ENCODE measurements around the gene NME3. TPM values are rescaled to one million over a fixed set of nuclear protein-coding genes. Genes with fewer than 3 reads are reported as not detected.

NME3 gene
- total and polyA plus RNA-seq, 2 donors (not counting 3 experiments of a cell fraction or from before 2014, with no cell fraction given) = 38.2 to 74.4 TPM

GRCh38 chr16:1726661-1727502, 44.5 kb downstream of the NME3 start:
- Histone ChIP-seq H3K27me3 (ENCODE audit: control insufficient read depth in 2 of 2, insufficient read depth in 2 of 2, low read length in 2 of 2) (no peaks in the 10 kb centered on the region), H3K79me2 (ENCODE audit: control insufficient read depth, insufficient read depth, low read length) (peaks cover 17% of the 10 kb centered on the region), H4K20me1 (replicated peaks; ENCODE audit: control insufficient read depth, extremely low read depth, insufficient read depth, low read length) (no peaks in the 10 kb centered on the region), H3K9ac (replicated peaks; ENCODE audit: extremely low read depth, insufficient read depth, low read length) (no peak overlapping the region), H3K9me1 (replicated peaks; ENCODE audit: control insufficient read depth, extremely low read depth, insufficient read depth, low read length) (no peaks in the 10 kb centered on the region), H3K36me3 (ENCODE audit: control insufficient read depth in 2 of 2, extremely low read depth in 1 of 2, insufficient read depth in 2 of 2, low read length in 2 of 2) (peaks cover 4 to 31% of the 10 kb centered on the region in 2 experiments), H3K27ac (ENCODE audit: insufficient read depth, low read depth, low read length) (no peak overlapping the region), H3K9me3 (replicated peaks; ENCODE audit: control insufficient read depth, insufficient read depth, low read length) (no peaks in the 10 kb centered on the region), H2AFZ (ENCODE audit: low read depth, low read length) (no peak overlapping the region), H3K4me3 (replicated peaks in 1 of 3; ENCODE audit: insufficient read depth in 1 of 3, low read depth in 1 of 3, low read length in 3 of 3) (no peak overlapping the region), H3K4me2 (ENCODE audit: insufficient read depth, low read length) (no peak overlapping the region), H3K4me1 (ENCODE audit: control insufficient read depth, extremely low read depth, insufficient read depth, low read length) (peaks cover 6% of the 10 kb centered on the region)
- dilution Hi-C loops (cut with MboI; ENCODE audit: extremely low pct_ligation_motif_present, low sequenced_read_pairs) (no loop called here), intact Hi-C loops (cut with micrococcal nuclease) (no loop called here)
- FAIRE-seq (no peak), DNase-seq (ENCODE audit: low read depth, low spot score) (no peak)
- ChIA-PET POLR2A (no interaction called here), CTCF (interaction anchor here (2.3 kb wide), 1 partner anchor 233 kb away, joined by 7 read pairs; no protein-coding TSS in a partner anchor)
- TF ChIP-seq MAX (IDR thresholded peaks at IDR 0.05; ENCODE audit: insufficient read depth, insufficient read length) = peak; percentile 11
- no peak for TF ChIP-seq MYC (IDR thresholded peaks at IDR 0.05; ENCODE audit: low read depth, low read length)
- BruUV-seq (replicated peaks) = no TSS peak

GRCh38 chr16:1724491-1724890, 46.9 kb downstream of the NME3 start:
- Histone ChIP-seq H3K79me2 (ENCODE audit: control insufficient read depth, insufficient read depth, low read length) (peaks cover 22% of the 10 kb centered on the region), H4K20me1 (replicated peaks; ENCODE audit: control insufficient read depth, extremely low read depth, insufficient read depth, low read length) (no peaks in the 10 kb centered on the region), H3K27me3 (ENCODE audit: control insufficient read depth in 2 of 2, insufficient read depth in 2 of 2, low read length in 2 of 2) (no peaks in the 10 kb centered on the region), H3K9me3 (replicated peaks; ENCODE audit: control insufficient read depth, insufficient read depth, low read length) (no peaks in the 10 kb centered on the region), H2AFZ (ENCODE audit: low read depth, low read length) (no peak overlapping the region), H3K9me1 (replicated peaks; ENCODE audit: control insufficient read depth, extremely low read depth, insufficient read depth, low read length) (no peaks in the 10 kb centered on the region), H3K4me3 (replicated peaks in 1 of 3; ENCODE audit: insufficient read depth in 1 of 3, low read depth in 1 of 3, low read length in 3 of 3) (no peak overlapping the region), H3K4me2 (ENCODE audit: insufficient read depth, low read length) (no peak overlapping the region), H3K36me3 (ENCODE audit: control insufficient read depth in 2 of 2, extremely low read depth in 1 of 2, insufficient read depth in 2 of 2, low read length in 2 of 2) (peaks cover 4 to 31% of the 10 kb centered on the region in 2 experiments), H3K27ac (ENCODE audit: insufficient read depth, low read depth, low read length) (no peak overlapping the region), H3K9ac (replicated peaks; ENCODE audit: extremely low read depth, insufficient read depth, low read length) (no peak overlapping the region), H3K4me1 (ENCODE audit: control insufficient read depth, extremely low read depth, insufficient read depth, low read length) (peaks cover 9% of the 10 kb centered on the region)
- FAIRE-seq = no peak
- POLR2A ChIA-PET = no interaction called here
- no TSS peak for BruUV-seq (replicated peaks)
- dilution Hi-C loops (cut with MboI; ENCODE audit: extremely low pct_ligation_motif_present, low sequenced_read_pairs) = no loop called here
- CTCF ChIA-PET = interaction anchor here (1.4 to 2.3 kb wide), 3 partner anchors 58 to 295 kb away, joined by 3 to 8 read pairs (median 7); partner anchors contain the start of genes NUBP2 and SPSB3
- intact Hi-C loops (cut with micrococcal nuclease) = no loop called here
- no peak for DNase-seq (ENCODE audit: low read depth, low spot score)
- TF ChIP-seq EZH2 (IDR thresholded peaks at IDR 0.05; ENCODE audit: borderline replicate concordance, low read depth, low read length, severe bottlenecking) = no peak
- TF ChIP-seq JUN (IDR thresholded peaks at IDR 0.05; ENCODE audit: borderline replicate concordance, insufficient read depth, insufficient read length, low read depth) = no peak
- TF ChIP-seq MYC (IDR thresholded peaks at IDR 0.05; ENCODE audit: low read depth, low read length) = no peak
- TF ChIP-seq MAX (IDR thresholded peaks at IDR 0.05; ENCODE audit: insufficient read depth, insufficient read length) = no peak
- no peak for TF ChIP-seq POLR2AphosphoS5 (IDR thresholded peaks at IDR 0.05; ENCODE audit: insufficient read depth, low read depth, low read length)
- no peak for TF ChIP-seq GATA2 (IDR thresholded peaks at IDR 0.05; ENCODE audit: insufficient read depth, insufficient read length, low read depth, low read length)
- no peak for TF ChIP-seq POLR2A (IDR thresholded peaks at IDR 0.05; ENCODE audit: low read depth, low read length)
- TF ChIP-seq FOS (IDR thresholded peaks at IDR 0.05; ENCODE audit: borderline replicate concordance, insufficient read depth, low read length) = no peak
- no peak for TF ChIP-seq CTCF (IDR thresholded peaks at IDR 0.05; ENCODE audit: extremely low read depth in 1 of 2, insufficient read depth in 1 of 2, low read depth in 1 of 2, low read length in 2 of 2)

Data from endothelial cell of umbilical vein (primary cell).